H1 (cell line): ENCODE measurements around the gene ZNF526. TPM values are rescaled to one million over a fixed set of nuclear protein-coding genes. Genes with fewer than 3 reads are reported as not detected.

Experiments used
- CTCF ChIA-PET: fragments of 300-600 bp; sonication (Branson Sonifier 250); formaldehyde crosslinking; loops from one replicate; lab custom pipeline; 2021; ENCODE audit not compliant: partially characterized antibody; lab: Charles Lee
- POLR2A ChIA-PET: fragments of 300-600 bp; sonication (Branson Sonifier 250); formaldehyde crosslinking; loops from one replicate; lab custom pipeline; 2021; ENCODE audit warnings: inconsistent platforms; ENCODE audit not compliant: partially characterized antibody; lab: Charles Lee
- DNase-seq, 2 experiments: peaks; one replicate each; pipeline versions ENCODE4 v3.0.0 to v3.0.0-alpha.2; 2010 to 2022; ENCODE audit warnings: low spot score in 2 of 2, low read depth in 1 of 2, mixed read lengths in 1 of 2
- FAIRE-seq: peaks from 2 replicates; lab custom pipeline; 2011; peaks lifted over from hg19 to GRCh38; lab: Jason Lieb, UNC
- H2AFZ ChIP-seq: 2 replicates; pipeline ENCODE4 v1.8.1; 2012; ENCODE audit warnings: low read length, inconsistent platforms
- H2AK5ac ChIP-seq: 2 replicates; pipeline ENCODE4 v1.6.1; 2013; ENCODE audit warnings: low read depth, low read length
- H2BK120ac ChIP-seq: replicated peaks from 2 replicates; pipeline ENCODE3; 2013; ENCODE audit warnings: low read depth, low read length, inconsistent platforms
- H2BK12ac ChIP-seq: 2 replicates; pipeline ENCODE4 v1.6.1; 2013; ENCODE audit warnings: low read depth, low read length
- H2BK15ac ChIP-seq: 2 replicates; pipeline ENCODE4 v1.6.1; 2013; ENCODE audit warnings: low read length
- H2BK20ac ChIP-seq: 2 replicates; pipeline ENCODE4 v1.6.1; 2013; ENCODE audit warnings: low read length
- H2BK5ac ChIP-seq: 2 replicates; pipeline ENCODE4 v1.6.1; 2013; ENCODE audit warnings: low read depth, low read length
- H3K14ac ChIP-seq: 2 replicates; pipeline ENCODE4 v1.6.1; 2013; ENCODE audit warnings: inconsistent platforms; ENCODE audit not compliant: insufficient read length
- H3K18ac ChIP-seq: 2 replicates; pipeline ENCODE4 v1.6.1; 2013; ENCODE audit warnings: low read length; ENCODE audit errors: extremely low read depth
- H3K23ac ChIP-seq: 2 replicates; pipeline ENCODE4 v1.6.1; 2013; ENCODE audit warnings: inconsistent platforms; ENCODE audit not compliant: insufficient read length
- H3K23me2 ChIP-seq: 2 replicates; pipeline ENCODE4 v1.6.1; 2013; ENCODE audit warnings: low read depth, low read length
- H3K27ac ChIP-seq: 2 replicates; pipeline ENCODE4 v1.6.1; 2011; ENCODE audit warnings: low read depth, low read length, inconsistent platforms
- H3K27me3 ChIP-seq, 4 experiments: replicated peaks in 1 of 4; 1 replicate in 1 of 4; 2 replicates in 3 of 4; pipeline versions ENCODE4 v1.6.1 to v1.8.1; 2011 to 2013; ENCODE audit warnings: low read length in 3 of 4, mild to moderate bottlenecking in 3 of 4, inconsistent platforms in 2 of 4, mixed read lengths in 2 of 4, moderate library complexity in 1 of 4; ENCODE audit not compliant: control insufficient read depth in 3 of 4, insufficient read depth in 3 of 4; ENCODE audit errors: extremely low read depth in 1 of 4
- H3K36me3 ChIP-seq, 4 experiments: 2 replicates each; pipeline versions ENCODE4 v1.6.1 to v1.8.1; 2011 to 2013; ENCODE audit warnings: mild to moderate bottlenecking in 4 of 4, low read length in 3 of 4, moderate library complexity in 2 of 4, control low read depth in 1 of 4, inconsistent platforms in 1 of 4; ENCODE audit not compliant: insufficient read depth in 4 of 4, control insufficient read depth in 2 of 4
- H3K4ac ChIP-seq: replicated peaks from 2 replicates; pipeline ENCODE3; 2013; ENCODE audit warnings: low read length, low read depth, mixed read lengths, inconsistent platforms; ENCODE audit not compliant: insufficient read length
- H3K4me1 ChIP-seq, 4 experiments: replicated peaks in 1 of 4; 1 replicate in 1 of 4; 2 replicates in 3 of 4; pipeline versions ENCODE4 v1.6.1 to v1.8.1; 2011 to 2013; ENCODE audit warnings: low read length in 3 of 4, inconsistent platforms in 2 of 4, mixed read lengths in 1 of 4; ENCODE audit not compliant: insufficient read depth in 4 of 4, control insufficient read depth in 3 of 4
- H3K4me2 ChIP-seq, 2 experiments: 2 replicates each; pipeline versions ENCODE4 v1.6.1 to v1.8.1; 2011 to 2013; ENCODE audit warnings: low read depth in 2 of 2, low read length in 2 of 2, control low read depth in 1 of 2, inconsistent platforms in 1 of 2, mild to moderate bottlenecking in 1 of 2; ENCODE audit not compliant: insufficient read depth in 1 of 2
- H3K4me3 ChIP-seq, 4 experiments: fragments of 200-600, 300-600 bp in 1 of 4; sonication (generic), shearing (Covaris generic), sonication (Bioruptor Twin) in 1 of 4; 2 replicates each; pipeline versions ENCODE4 v1.5.1 to v1.8.1; 2011 to 2016; ENCODE audit warnings: low read length in 4 of 4, low read depth in 3 of 4, control low read depth in 2 of 4, inconsistent platforms in 2 of 4, mild to moderate bottlenecking in 2 of 4, mixed read lengths in 1 of 4, moderate library complexity in 1 of 4; ENCODE audit not compliant: insufficient read depth in 2 of 4; ENCODE audit errors: extremely low read depth in 1 of 4
- H3K56ac ChIP-seq: replicated peaks from 2 replicates; pipeline ENCODE3; 2013; ENCODE audit warnings: low read depth, mild to moderate bottlenecking, mixed read lengths, low read length, inconsistent platforms; ENCODE audit not compliant: insufficient read length
- H3K79me1 ChIP-seq: 2 replicates; pipeline ENCODE4 v1.6.1; 2013; ENCODE audit warnings: low read depth, low read length, control low read depth
- H3K79me2 ChIP-seq, 2 experiments: 2 replicates each; pipeline versions ENCODE4 v1.6.1 to v1.8.1; 2012 to 2013; ENCODE audit warnings: low read length in 2 of 2, mild to moderate bottlenecking in 2 of 2, inconsistent platforms in 1 of 2; ENCODE audit not compliant: insufficient read depth in 2 of 2, control insufficient read depth in 1 of 2
- H3K9ac ChIP-seq, 4 experiments: replicated peaks in 1 of 4; 1 replicate in 1 of 4; 2 replicates in 3 of 4; pipeline versions ENCODE4 v1.6.1 to v1.8.1; 2011 to 2013; ENCODE audit warnings: low read depth in 3 of 4, low read length in 3 of 4, control low read depth in 2 of 4, mild to moderate bottlenecking in 2 of 4, moderate library complexity in 2 of 4, inconsistent platforms in 1 of 4; ENCODE audit errors: extremely low read depth in 1 of 4
- H3K9me3 ChIP-seq, 2 experiments: 2 replicates each; pipeline versions ENCODE4 v1.6.1 to v1.8.1; 2012 to 2013; ENCODE audit warnings: mild to moderate bottlenecking in 2 of 2, moderate library complexity in 2 of 2, control low read depth in 1 of 2, inconsistent platforms in 1 of 2, low read depth in 1 of 2, low read length in 1 of 2, mixed read lengths in 1 of 2; ENCODE audit not compliant: insufficient read depth in 2 of 2
- H4K20me1 ChIP-seq, 2 experiments: replicated peaks in 1 of 2; 2 replicates each; pipeline versions ENCODE3 to v1.8.1; 2011 to 2013; ENCODE audit warnings: inconsistent platforms in 2 of 2, low read length in 2 of 2, mild to moderate bottlenecking in 1 of 2; ENCODE audit not compliant: insufficient read depth in 2 of 2, control insufficient read depth in 1 of 2
- H4K5ac ChIP-seq: 2 replicates; pipeline ENCODE4 v1.6.1; 2013; ENCODE audit warnings: low read length, low read depth, mixed read lengths, inconsistent platforms; ENCODE audit not compliant: insufficient read length
- H4K8ac ChIP-seq: 2 replicates; pipeline ENCODE4 v1.8.0; 2013; ENCODE audit warnings: mild to moderate bottlenecking, moderate library complexity, low read length, inconsistent platforms; ENCODE audit not compliant: insufficient read depth; ENCODE audit errors: extremely low read depth
- H4K91ac ChIP-seq: replicated peaks from 2 replicates; pipeline ENCODE3; 2013; ENCODE audit warnings: low read length, mixed read lengths, inconsistent platforms; ENCODE audit not compliant: insufficient read length
- CHD1 ChIP-seq: IDR thresholded peaks from 2 replicates; pipeline ENCODE4 v1.6.1; 2012; ENCODE audit warnings: low read depth, low read length, improper control_type of control experiment
- E2F6 ChIP-seq: IDR thresholded peaks from 2 replicates; pipeline ENCODE4 v1.6.1; 2012; ENCODE audit warnings: inconsistent platforms
- YY1 ChIP-seq: IDR thresholded peaks from 2 replicates; pipeline ENCODE4 v1.6.1; 2011; ENCODE audit warnings: low read depth, mild to moderate bottlenecking, low read length
- WGBS, 2 experiments: shearing (Covaris generic) in 1 of 2; methylation state at CpG; one replicate each; pipeline versions ENCODE4 v1.1.6 to v1.1.7; 2013 to 2015; ENCODE audit warnings: low lambda C conversion rate in 2 of 2, mixed read lengths in 2 of 2, inconsistent platforms in 1 of 2, low coverage in 1 of 2, missing lambda C conversion rate in 1 of 2; ENCODE audit not compliant: insufficient replicate concordance in 2 of 2, insufficient coverage in 1 of 2, insufficient read length in 1 of 2; ENCODE audit errors: extremely low coverage in 1 of 2, missing lambda C conversion rate in 1 of 2; 5-methylcytosine and 5-hydroxymethylcytosine counted together
- polyA plus RNA-seq, 7 experiments: library from polyadenylated mRNA; depleted of rRNA in 3 of 7; stranded (reverse) in 5 of 7; unstranded in 2 of 7; fragments of >200 nt in 5 of 7; fragments of 200-250 nt in 2 of 7; gene quantifications; 1 replicate in 5 of 7; 2 replicates in 1 of 7; 4 replicates in 1 of 7; pipeline versions ENCODE4 v1.2.1 to v1.2.3, GENCODE V29; 2011 to 2013; ENCODE audit warnings: missing spikeins in 2 of 7, mixed read lengths in 2 of 7
- total RNA-seq: library from RNA; stranded (reverse); fragmentation: NEBNext Ultra II Directional; extraction: Animal tissue kit (Norgen Biotek cat#: 25700); gene quantifications from 2 replicates; pipeline ENCODE4 v1.2.1, GENCODE V29; 2021

The ZNF526 gene
- total and polyA plus RNA-seq, 2 of the 8 experiments (the other 6 are each of a cell fraction or from before 2014, with no cell fraction given) = 8.4 to 14.1 TPM

GRCh38 chr19:42172261-42172660, 47.9 kb upstream of the ZNF526 start:
- Histone ChIP-seq H3K56ac (no peak overlapping the region), H3K23me2 (peaks cover 8% of the 10 kb centered on the region; the same call in 1 of the 2 replicates), H4K91ac (no peak overlapping the region), H4K20me1 (peaks cover 0 to under 1% of the 10 kb centered on the region in 2 experiments), H2BK15ac (no peak overlapping the region; the same call in 1 of the 2 replicates), H3K79me2 (no peaks in the 10 kb centered on the region), H3K4me1 (peaks cover 0 to 7% (median 2%) of the 10 kb centered on the region in 4 experiments; a peak in 3 of 7 replicates), H4K5ac (no peak overlapping the region), H3K4ac (no peak overlapping the region), H3K36me3 (no peaks in the 10 kb centered on the region), H3K14ac (no peak overlapping the region), H4K8ac (no peak overlapping the region), H3K79me1 (no peaks in the 10 kb centered on the region), H3K4me2 (no peak overlapping the region), H3K9me3 (no peaks in the 10 kb centered on the region), H3K18ac (no peak overlapping the region), H2BK120ac (no peak overlapping the region), H2AK5ac (no peak overlapping the region), H3K4me3 (no peak overlapping the region), H2BK5ac (no peak overlapping the region), H2BK20ac (no peak overlapping the region), H3K23ac (no peak overlapping the region), H3K27me3 (peaks cover 16 to 34% (median 25%) of the 10 kb centered on the region in 4 experiments), H3K9ac (no peak overlapping the region), H2BK12ac (no peak overlapping the region), H2AFZ (no peak overlapping the region), H3K27ac (no peak overlapping the region)
- 90% methylated on average over 7 of the region's 7 CpGs; no CpG with 5 or more reads in 1 of the 2 experiments for WGBS, 2 experiments
- TF ChIP-seq CHD1 = no peak
- TF ChIP-seq YY1 = no peak
- no peak for TF ChIP-seq E2F6
- CTCF ChIA-PET = interaction anchor here (0.6 to 1.0 kb wide), 2 partner anchors 35 to 1471 kb away, joined by 3 to 4 read pairs; no protein-coding TSS in a partner anchor
- no peak for DNase-seq
- POLR2A ChIA-PET = interaction anchor here (1.0 kb wide), 1 partner anchor 71 kb away, joined by 3 read pairs; no protein-coding TSS in a partner anchor
- no peak for FAIRE-seq
